HCT116 (cell line): ENCODE data around the gene ELAVL2. TPM values are rescaled to one million over a fixed set of nuclear protein-coding genes. Genes with fewer than 3 reads are reported as not detected.

ENCODE experiments used
- ATAC-seq: fragments of 200-7000 bp; cut with Tn5 transposase; 2 replicates; pipeline ENCODE4 v1.9.1; 2020; ENCODE audit warnings: mild to moderate bottlenecking, moderate library complexity
- BruUV-seq: library from RNA; stranded (reverse); fragments of 400-500 nt; replicated peaks from 2 replicates; lab custom pipeline; 2021; lab: Mats Ljungman, UMichigan
- CTCF ChIA-PET: fragments of 300-600 bp; sonication (Branson Sonifier 250); formaldehyde crosslinking; loops from one replicate; lab custom pipeline; 2021; ENCODE audit warnings: antibody characterized with exemption; lab: Charles Lee
- POLR2A ChIA-PET: fragments of 300-600, 350-600 bp; sonication (Branson Sonifier 250); formaldehyde crosslinking; loops from one replicate; lab custom pipeline; 2021; ENCODE audit warnings: antibody characterized with exemption; lab: Charles Lee
- RAD21 ChIA-PET, 2 experiments: fragments of 300-600 bp; sonication (Branson Sonifier 250); formaldehyde crosslinking; loops; one replicate each; lab custom pipeline; 2023; ENCODE audit warnings: low total read pairs in 2 of 2; ENCODE audit not compliant: uncharacterized antibody in 2 of 2, unreplicated experiment in 2 of 2, low non-redundant PET in 1 of 2; lab: Charles Lee
- DNase-seq: peaks from one replicate; pipeline ENCODE4 v3.0.0-alpha.2; 2010; ENCODE audit warnings: low read depth, low spot score
- H2AFZ ChIP-seq: fragments of 200-600 bp; shearing (Covaris generic), sonication (generic); 2 replicates; pipeline ENCODE4 v1.6.1; 2017; ENCODE audit warnings: low read depth, mixed run types, mixed read lengths, antibody characterized with exemption, low read length; ENCODE audit not compliant: poor library complexity, severe bottlenecking
- H3K27ac ChIP-seq: 2 replicates; pipeline ENCODE4 v1.5.1; 2012; ENCODE audit warnings: low read depth, low read length
- H3K27me3 ChIP-seq: fragments of 200-600 bp; sonication (generic); 2 replicates; pipeline ENCODE4 v1.6.1; 2016; ENCODE audit warnings: mixed run types, low read length, mixed read lengths; ENCODE audit not compliant: insufficient read depth
- H3K36me3 ChIP-seq, 2 experiments: fragments of 200-500 bp in 1 of 2; fragments of 200-600 bp in 1 of 2; sonication (Bioruptor generic) in 1 of 2; sonication (generic) in 1 of 2; 2 replicates each; pipeline versions ENCODE4 v1.5.1 to v1.6.1; 2014 to 2016; ENCODE audit warnings: low read length in 2 of 2, inconsistent platforms in 1 of 2, mixed read lengths in 1 of 2, mixed run types in 1 of 2; ENCODE audit not compliant: insufficient read depth in 2 of 2, control insufficient read depth in 1 of 2
- H3K4me1 ChIP-seq, 2 experiments: fragments of 200-600 bp in 1 of 2; sonication (generic) in 1 of 2; 2 replicates each; pipeline versions ENCODE4 v1.5.1 to v1.6.1; 2012 to 2017; ENCODE audit warnings: low read length in 2 of 2, inconsistent platforms in 1 of 2, mild to moderate bottlenecking in 1 of 2, mixed read lengths in 1 of 2, mixed run types in 1 of 2, moderate library complexity in 1 of 2; ENCODE audit not compliant: insufficient read depth in 2 of 2, control insufficient read depth in 1 of 2
- H3K4me2 ChIP-seq: fragments of 200-600 bp; sonication (generic); 2 replicates; pipeline ENCODE4 v1.6.1; 2017; ENCODE audit warnings: mixed run types, low read length, mixed read lengths
- H3K4me3 ChIP-seq, 2 experiments: fragments of 200-600 bp in 1 of 2; sonication (generic) in 1 of 2; replicated peaks in 1 of 2; 2 replicates each; pipeline ENCODE4 v1.5.1; 2011 to 2016; ENCODE audit warnings: low read length in 2 of 2, control low read depth in 1 of 2, low read depth in 1 of 2, mild to moderate bottlenecking in 1 of 2, mixed read lengths in 1 of 2, mixed run types in 1 of 2
- H3K79me2 ChIP-seq: fragments of 200-600 bp; sonication (generic); 2 replicates; pipeline ENCODE4 v1.6.1; 2017; ENCODE audit warnings: mild to moderate bottlenecking, mixed run types, low read length, moderate library complexity, mixed read lengths; ENCODE audit not compliant: insufficient read depth
- H3K9ac ChIP-seq: fragments of 200-600 bp; sonication (generic); 2 replicates; pipeline ENCODE4 v1.6.1; 2016; ENCODE audit warnings: low read length, mixed read lengths
- H3K9me2 ChIP-seq: fragments of 200-600 bp; sonication (generic), shearing (Covaris generic); 2 replicates; pipeline ENCODE4 v1.6.1; 2017; ENCODE audit warnings: mixed run types, mild to moderate bottlenecking, moderate library complexity; ENCODE audit not compliant: insufficient read depth
- H3K9me3 ChIP-seq, 2 experiments: fragments of 200-500 bp in 1 of 2; fragments of 200-600 bp in 1 of 2; sonication (Bioruptor generic) in 1 of 2; sonication (generic) in 1 of 2; 2 replicates each; pipeline ENCODE4 v1.6.1; 2014 to 2017; ENCODE audit warnings: low read length in 2 of 2, mixed read lengths in 2 of 2, inconsistent platforms in 1 of 2, low read depth in 1 of 2, mild to moderate bottlenecking in 1 of 2, mixed run types in 1 of 2, moderate library complexity in 1 of 2; ENCODE audit not compliant: control insufficient read depth in 1 of 2, insufficient read depth in 1 of 2
- H4K20me1 ChIP-seq: fragments of 200-600 bp; sonication (generic), shearing (Covaris generic); 2 replicates; pipeline ENCODE4 v1.6.1; 2017; ENCODE audit warnings: mixed run types, mild to moderate bottlenecking, moderate library complexity; ENCODE audit not compliant: insufficient read depth
- CEBPB ChIP-seq: IDR thresholded peaks from 2 replicates; pipeline ENCODE4 v1.6.1; 2012; ENCODE audit warnings: low read depth
- ELF1 ChIP-seq: IDR thresholded peaks from 2 replicates; pipeline ENCODE4 v1.6.1; 2012; ENCODE audit warnings: low read depth, borderline replicate concordance
- EZH2 ChIP-seq: fragments of 200-600 bp; sonication (generic); IDR thresholded peaks from 2 replicates; pipeline ENCODE4 v1.6.1; 2017; ENCODE audit warnings: antibody characterized with exemption, mixed run types
- EZH2phosphoT487 ChIP-seq: fragments of 200-600 bp; IDR thresholded peaks from 2 replicates; pipeline ENCODE4 v1.6.1; 2018; ENCODE audit warnings: antibody characterized with exemption, borderline replicate concordance
- FOSL1 ChIP-seq: IDR thresholded peaks from 2 replicates; pipeline ENCODE4 v1.6.1; 2012; ENCODE audit warnings: low read depth
- JUND ChIP-seq: IDR thresholded peaks from 2 replicates; pipeline ENCODE4 v1.6.1; 2012
- POLR2A ChIP-seq: IDR thresholded peaks from 2 replicates; pipeline ENCODE4 v1.7.0; 2011; ENCODE audit warnings: borderline replicate concordance; ENCODE audit not compliant: insufficient read depth, insufficient read length; ENCODE audit errors: extremely low read depth
- POLR2AphosphoS5 ChIP-seq: IDR thresholded peaks from 2 replicates; pipeline ENCODE4 v1.6.1; 2011; ENCODE audit warnings: mild to moderate bottlenecking, low read depth, low read length, moderate library complexity
- RAD21 ChIP-seq: IDR thresholded peaks from 2 replicates; pipeline ENCODE4 v1.6.1; 2012; ENCODE audit warnings: low read depth, mild to moderate bottlenecking
- SIN3A ChIP-seq: IDR thresholded peaks from 2 replicates; pipeline ENCODE4 v1.6.1; 2012; ENCODE audit warnings: low read depth
- SRF ChIP-seq: IDR thresholded peaks from 2 replicates; pipeline ENCODE4 v1.6.1; 2012; ENCODE audit warnings: low read depth
- TCF7L2 ChIP-seq: IDR thresholded peaks from 2 replicates; pipeline ENCODE4 v1.7.0; 2011; ENCODE audit warnings: borderline replicate concordance, inconsistent platforms; ENCODE audit not compliant: insufficient read depth, insufficient read length; ENCODE audit errors: extremely low read depth
- YY1 ChIP-seq: IDR thresholded peaks from 2 replicates; pipeline ENCODE4 v1.6.1; 2011; ENCODE audit warnings: low read length, low read depth, moderate library complexity, mild to moderate bottlenecking; ENCODE audit not compliant: insufficient replicate concordance; ENCODE audit errors: extremely low read depth
- intact Hi-C: fragments of 100-400 bp; cut with micrococcal nuclease; formaldehyde crosslinking; loops from 2 replicates; pipeline ENCODE4 v1.10.0; 2022
- total RNA-seq: library from RNA; stranded (reverse); gene quantifications from one replicate; pipeline ENCODE4 v1.2.1, GENCODE V29; 2021; ENCODE audit not compliant: unreplicated experiment
- TF ChIP-seq, protein P1 (sequence below): IDR thresholded peaks from 2 replicates; pipeline ENCODE4 v1.6.1; 2012
- TF ChIP-seq, protein P2 (sequence below), 3 experiments: fragments of 200-600 bp in 1 of 3; sonication (generic) in 1 of 3; IDR thresholded peaks in 2 of 3; conservative IDR thresholded peaks in 1 of 3; 2 replicates each; pipeline ENCODE4 v1.5.1; 2012 to 2017; ENCODE audit warnings: low read depth in 2 of 3, low read length in 2 of 3, antibody characterized with exemption in 1 of 3, borderline replicate concordance in 1 of 3, control low read depth in 1 of 3, mild to moderate bottlenecking in 1 of 3, mixed read lengths in 1 of 3, mixed run types in 1 of 3, moderate library complexity in 1 of 3; ENCODE audit not compliant: insufficient read depth in 1 of 3
- TF ChIP-seq, protein P3 (sequence below): IDR thresholded peaks from 2 replicates; pipeline ENCODE4 v1.6.1; 2012; ENCODE audit warnings: low read depth
- TF ChIP-seq, protein P4 (sequence below): IDR thresholded peaks from 2 replicates; pipeline ENCODE4 v1.6.1; 2012
- TF ChIP-seq, protein P5 (sequence below): IDR thresholded peaks from 2 replicates; pipeline ENCODE4 v1.6.1; 2011; ENCODE audit warnings: mild to moderate bottlenecking, low read length, moderate library complexity; ENCODE audit not compliant: insufficient replicate concordance; ENCODE audit errors: extremely low read depth

The ELAVL2 gene
- total RNA-seq, 1 experiment from 2014 or later, result not detected

DNA sequence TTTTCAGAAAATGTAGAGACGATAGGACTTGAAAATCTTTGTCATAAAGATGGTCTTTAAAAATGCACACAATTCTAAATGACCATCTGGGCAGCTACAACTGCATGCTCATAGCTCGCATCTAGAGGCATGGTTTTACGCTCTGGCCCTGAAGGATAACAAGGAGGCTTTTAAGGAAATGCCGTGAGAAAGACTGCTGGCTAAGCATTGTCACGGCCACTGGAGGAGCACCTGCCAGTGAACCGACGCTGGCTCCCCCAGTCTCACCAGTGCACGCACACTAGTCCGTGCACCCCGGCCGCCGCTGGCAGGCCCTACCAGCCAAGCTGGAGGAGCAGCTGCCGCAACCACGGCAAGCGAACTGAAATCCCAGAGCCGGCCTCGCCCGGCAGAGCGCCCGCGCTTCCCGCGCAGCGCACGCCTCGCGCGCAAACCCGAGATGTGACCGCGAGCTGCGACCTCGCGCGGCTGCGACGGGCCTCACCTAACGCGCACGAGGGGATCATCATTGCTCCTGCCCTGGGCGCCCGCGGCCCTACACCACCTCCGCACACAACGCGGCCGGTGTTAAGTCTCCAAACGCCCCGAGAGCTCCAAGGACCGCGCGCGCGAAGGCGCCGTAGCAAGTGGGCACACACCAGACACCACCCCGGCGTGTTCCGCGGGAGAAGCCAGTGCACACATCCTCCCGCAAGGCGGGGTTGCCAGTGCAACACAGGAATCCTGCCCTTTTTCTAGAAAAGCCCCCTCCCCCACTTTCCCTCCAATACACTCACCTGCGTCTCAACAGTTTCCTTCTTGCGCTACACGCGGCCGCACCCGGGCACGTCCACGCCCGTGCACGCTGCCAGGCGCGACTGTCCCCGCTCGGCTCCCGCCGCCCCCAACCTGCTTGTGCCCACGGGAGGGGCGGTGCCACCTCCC, 5.3 kb downstream of the ELAVL2 start:
- Histone ChIP-seq H3K9me2 (no peaks in the 10 kb centered on the region), H3K36me3 (no peaks in the 10 kb centered on the region; a peak in 1 of 4 replicates), H3K27ac (no peak overlapping the region), H3K4me1 (no peaks in the 10 kb centered on the region), H3K4me3 (no peak overlapping the region), H2AFZ (no peak overlapping the region), H3K4me2 (no peak overlapping the region), H3K79me2 (no peaks in the 10 kb centered on the region), H3K9me3 (peaks cover 9 to 11% of the 10 kb centered on the region in 2 experiments; a peak in 2 of 4 replicates), H3K9ac (no peak overlapping the region), H3K27me3 (no peaks in the 10 kb centered on the region), H4K20me1 (no peaks in the 10 kb centered on the region)
- CTCF ChIA-PET, result no interaction called here
- TF ChIP-seq, protein P1, sequence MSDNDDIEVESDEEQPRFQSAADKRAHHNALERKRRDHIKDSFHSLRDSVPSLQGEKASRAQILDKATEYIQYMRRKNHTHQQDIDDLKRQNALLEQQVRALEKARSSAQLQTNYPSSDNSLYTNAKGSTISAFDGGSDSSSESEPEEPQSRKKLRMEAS, result no peak
- TF ChIP-seq, protein P2, sequence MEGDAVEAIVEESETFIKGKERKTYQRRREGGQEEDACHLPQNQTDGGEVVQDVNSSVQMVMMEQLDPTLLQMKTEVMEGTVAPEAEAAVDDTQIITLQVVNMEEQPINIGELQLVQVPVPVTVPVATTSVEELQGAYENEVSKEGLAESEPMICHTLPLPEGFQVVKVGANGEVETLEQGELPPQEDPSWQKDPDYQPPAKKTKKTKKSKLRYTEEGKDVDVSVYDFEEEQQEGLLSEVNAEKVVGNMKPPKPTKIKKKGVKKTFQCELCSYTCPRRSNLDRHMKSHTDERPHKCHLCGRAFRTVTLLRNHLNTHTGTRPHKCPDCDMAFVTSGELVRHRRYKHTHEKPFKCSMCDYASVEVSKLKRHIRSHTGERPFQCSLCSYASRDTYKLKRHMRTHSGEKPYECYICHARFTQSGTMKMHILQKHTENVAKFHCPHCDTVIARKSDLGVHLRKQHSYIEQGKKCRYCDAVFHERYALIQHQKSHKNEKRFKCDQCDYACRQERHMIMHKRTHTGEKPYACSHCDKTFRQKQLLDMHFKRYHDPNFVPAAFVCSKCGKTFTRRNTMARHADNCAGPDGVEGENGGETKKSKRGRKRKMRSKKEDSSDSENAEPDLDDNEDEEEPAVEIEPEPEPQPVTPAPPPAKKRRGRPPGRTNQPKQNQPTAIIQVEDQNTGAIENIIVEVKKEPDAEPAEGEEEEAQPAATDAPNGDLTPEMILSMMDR (IDR thresholded peaks at IDR 0.05 in 2 of 3, conservative IDR thresholded peaks at IDR 0.05 in 1 of 3; ENCODE audit: borderline replicate concordance in 1 of 3, insufficient read depth in 1 of 3, low read depth in 2 of 3, low read length in 2 of 3), result no peak
- TF ChIP-seq, protein P3, sequence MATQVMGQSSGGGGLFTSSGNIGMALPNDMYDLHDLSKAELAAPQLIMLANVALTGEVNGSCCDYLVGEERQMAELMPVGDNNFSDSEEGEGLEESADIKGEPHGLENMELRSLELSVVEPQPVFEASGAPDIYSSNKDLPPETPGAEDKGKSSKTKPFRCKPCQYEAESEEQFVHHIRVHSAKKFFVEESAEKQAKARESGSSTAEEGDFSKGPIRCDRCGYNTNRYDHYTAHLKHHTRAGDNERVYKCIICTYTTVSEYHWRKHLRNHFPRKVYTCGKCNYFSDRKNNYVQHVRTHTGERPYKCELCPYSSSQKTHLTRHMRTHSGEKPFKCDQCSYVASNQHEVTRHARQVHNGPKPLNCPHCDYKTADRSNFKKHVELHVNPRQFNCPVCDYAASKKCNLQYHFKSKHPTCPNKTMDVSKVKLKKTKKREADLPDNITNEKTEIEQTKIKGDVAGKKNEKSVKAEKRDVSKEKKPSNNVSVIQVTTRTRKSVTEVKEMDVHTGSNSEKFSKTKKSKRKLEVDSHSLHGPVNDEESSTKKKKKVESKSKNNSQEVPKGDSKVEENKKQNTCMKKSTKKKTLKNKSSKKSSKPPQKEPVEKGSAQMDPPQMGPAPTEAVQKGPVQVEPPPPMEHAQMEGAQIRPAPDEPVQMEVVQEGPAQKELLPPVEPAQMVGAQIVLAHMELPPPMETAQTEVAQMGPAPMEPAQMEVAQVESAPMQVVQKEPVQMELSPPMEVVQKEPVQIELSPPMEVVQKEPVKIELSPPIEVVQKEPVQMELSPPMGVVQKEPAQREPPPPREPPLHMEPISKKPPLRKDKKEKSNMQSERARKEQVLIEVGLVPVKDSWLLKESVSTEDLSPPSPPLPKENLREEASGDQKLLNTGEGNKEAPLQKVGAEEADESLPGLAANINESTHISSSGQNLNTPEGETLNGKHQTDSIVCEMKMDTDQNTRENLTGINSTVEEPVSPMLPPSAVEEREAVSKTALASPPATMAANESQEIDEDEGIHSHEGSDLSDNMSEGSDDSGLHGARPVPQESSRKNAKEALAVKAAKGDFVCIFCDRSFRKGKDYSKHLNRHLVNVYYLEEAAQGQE, result no peak
- TF ChIP-seq FOSL1, result no peak
- no peak for TF ChIP-seq ELF1
- no peak for TF ChIP-seq POLR2AphosphoS5
- no peak for TF ChIP-seq EZH2
- no peak for TF ChIP-seq TCF7L2
- TF ChIP-seq CEBPB, result no peak
- no peak for TF ChIP-seq POLR2A
- no peak for TF ChIP-seq JUND
- no peak for TF ChIP-seq SRF
- no peak for TF ChIP-seq YY1
- TF ChIP-seq, protein P4, sequence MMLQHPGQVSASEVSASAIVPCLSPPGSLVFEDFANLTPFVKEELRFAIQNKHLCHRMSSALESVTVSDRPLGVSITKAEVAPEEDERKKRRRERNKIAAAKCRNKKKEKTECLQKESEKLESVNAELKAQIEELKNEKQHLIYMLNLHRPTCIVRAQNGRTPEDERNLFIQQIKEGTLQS, result no peak
- TF ChIP-seq, protein P5, sequence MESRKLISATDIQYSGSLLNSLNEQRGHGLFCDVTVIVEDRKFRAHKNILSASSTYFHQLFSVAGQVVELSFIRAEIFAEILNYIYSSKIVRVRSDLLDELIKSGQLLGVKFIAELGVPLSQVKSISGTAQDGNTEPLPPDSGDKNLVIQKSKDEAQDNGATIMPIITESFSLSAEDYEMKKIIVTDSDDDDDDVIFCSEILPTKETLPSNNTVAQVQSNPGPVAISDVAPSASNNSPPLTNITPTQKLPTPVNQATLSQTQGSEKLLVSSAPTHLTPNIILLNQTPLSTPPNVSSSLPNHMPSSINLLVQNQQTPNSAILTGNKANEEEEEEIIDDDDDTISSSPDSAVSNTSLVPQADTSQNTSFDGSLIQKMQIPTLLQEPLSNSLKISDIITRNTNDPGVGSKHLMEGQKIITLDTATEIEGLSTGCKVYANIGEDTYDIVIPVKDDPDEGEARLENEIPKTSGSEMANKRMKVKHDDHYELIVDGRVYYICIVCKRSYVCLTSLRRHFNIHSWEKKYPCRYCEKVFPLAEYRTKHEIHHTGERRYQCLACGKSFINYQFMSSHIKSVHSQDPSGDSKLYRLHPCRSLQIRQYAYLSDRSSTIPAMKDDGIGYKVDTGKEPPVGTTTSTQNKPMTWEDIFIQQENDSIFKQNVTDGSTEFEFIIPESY, result no peak
- no peak for TF ChIP-seq EZH2phosphoT487
- TF ChIP-seq RAD21, result no peak
- no peak for TF ChIP-seq SIN3A
- intact Hi-C loops, result no loop called here
- RAD21 ChIA-PET, result no interaction called here
- BruUV-seq, result no TSS peak
- POLR2A ChIA-PET, result no interaction called here
- ATAC-seq (no peak), DNase-seq (no peak)
